H1 (cell line): ENCODE results near the gene METRNL. TPM values are rescaled to one million over a fixed set of nuclear protein-coding genes. Genes with fewer than 3 reads are reported as not detected.

Experiments used
- CTCF ChIA-PET: fragments of 300-600 bp; sonication (Branson Sonifier 250); formaldehyde crosslinking; loops from one replicate; lab custom pipeline; 2021; ENCODE audit not compliant: partially characterized antibody; lab: Charles Lee
- POLR2A ChIA-PET: fragments of 300-600 bp; sonication (Branson Sonifier 250); formaldehyde crosslinking; loops from one replicate; lab custom pipeline; 2021; ENCODE audit warnings: inconsistent platforms; ENCODE audit not compliant: partially characterized antibody; lab: Charles Lee
- DNase-seq, 2 experiments: peaks; one replicate each; pipeline versions ENCODE4 v3.0.0 to v3.0.0-alpha.2; 2010 to 2022; ENCODE audit warnings: low spot score in 2 of 2, low read depth in 1 of 2, mixed read lengths in 1 of 2
- FAIRE-seq: peaks from 2 replicates; lab custom pipeline; 2011; peaks lifted over from hg19 to GRCh38; lab: Jason Lieb, UNC
- H2AFZ ChIP-seq: 2 replicates; pipeline ENCODE4 v1.8.1; 2012; ENCODE audit warnings: low read length, inconsistent platforms
- H2AK5ac ChIP-seq: 2 replicates; pipeline ENCODE4 v1.6.1; 2013; ENCODE audit warnings: low read depth, low read length
- H2BK120ac ChIP-seq: replicated peaks from 2 replicates; pipeline ENCODE3; 2013; ENCODE audit warnings: low read depth, low read length, inconsistent platforms
- H2BK12ac ChIP-seq: 2 replicates; pipeline ENCODE4 v1.6.1; 2013; ENCODE audit warnings: low read depth, low read length
- H2BK15ac ChIP-seq: 2 replicates; pipeline ENCODE4 v1.6.1; 2013; ENCODE audit warnings: low read length
- H2BK20ac ChIP-seq: 2 replicates; pipeline ENCODE4 v1.6.1; 2013; ENCODE audit warnings: low read length
- H2BK5ac ChIP-seq: 2 replicates; pipeline ENCODE4 v1.6.1; 2013; ENCODE audit warnings: low read depth, low read length
- H3K14ac ChIP-seq: 2 replicates; pipeline ENCODE4 v1.6.1; 2013; ENCODE audit warnings: inconsistent platforms; ENCODE audit not compliant: insufficient read length
- H3K18ac ChIP-seq: 2 replicates; pipeline ENCODE4 v1.6.1; 2013; ENCODE audit warnings: low read length; ENCODE audit errors: extremely low read depth
- H3K23ac ChIP-seq: 2 replicates; pipeline ENCODE4 v1.6.1; 2013; ENCODE audit warnings: inconsistent platforms; ENCODE audit not compliant: insufficient read length
- H3K23me2 ChIP-seq: 2 replicates; pipeline ENCODE4 v1.6.1; 2013; ENCODE audit warnings: low read depth, low read length
- H3K27ac ChIP-seq: 2 replicates; pipeline ENCODE4 v1.6.1; 2011; ENCODE audit warnings: low read depth, low read length, inconsistent platforms
- H3K27me3 ChIP-seq, 4 experiments: replicated peaks in 1 of 4; 1 replicate in 1 of 4; 2 replicates in 3 of 4; pipeline versions ENCODE4 v1.6.1 to v1.8.1; 2011 to 2013; ENCODE audit warnings: low read length in 3 of 4, mild to moderate bottlenecking in 3 of 4, inconsistent platforms in 2 of 4, mixed read lengths in 2 of 4, moderate library complexity in 1 of 4; ENCODE audit not compliant: control insufficient read depth in 3 of 4, insufficient read depth in 3 of 4; ENCODE audit errors: extremely low read depth in 1 of 4
- H3K36me3 ChIP-seq, 4 experiments: 2 replicates each; pipeline versions ENCODE4 v1.6.1 to v1.8.1; 2011 to 2013; ENCODE audit warnings: mild to moderate bottlenecking in 4 of 4, low read length in 3 of 4, moderate library complexity in 2 of 4, control low read depth in 1 of 4, inconsistent platforms in 1 of 4; ENCODE audit not compliant: insufficient read depth in 4 of 4, control insufficient read depth in 2 of 4
- H3K4ac ChIP-seq: replicated peaks from 2 replicates; pipeline ENCODE3; 2013; ENCODE audit warnings: low read length, low read depth, mixed read lengths, inconsistent platforms; ENCODE audit not compliant: insufficient read length
- H3K4me1 ChIP-seq, 4 experiments: replicated peaks in 1 of 4; 1 replicate in 1 of 4; 2 replicates in 3 of 4; pipeline versions ENCODE4 v1.6.1 to v1.8.1; 2011 to 2013; ENCODE audit warnings: low read length in 3 of 4, inconsistent platforms in 2 of 4, mixed read lengths in 1 of 4; ENCODE audit not compliant: insufficient read depth in 4 of 4, control insufficient read depth in 3 of 4
- H3K4me2 ChIP-seq, 2 experiments: 2 replicates each; pipeline versions ENCODE4 v1.6.1 to v1.8.1; 2011 to 2013; ENCODE audit warnings: low read depth in 2 of 2, low read length in 2 of 2, control low read depth in 1 of 2, inconsistent platforms in 1 of 2, mild to moderate bottlenecking in 1 of 2; ENCODE audit not compliant: insufficient read depth in 1 of 2
- H3K4me3 ChIP-seq, 4 experiments: fragments of 200-600, 300-600 bp in 1 of 4; sonication (generic), shearing (Covaris generic), sonication (Bioruptor Twin) in 1 of 4; 2 replicates each; pipeline versions ENCODE4 v1.5.1 to v1.8.1; 2011 to 2016; ENCODE audit warnings: low read length in 4 of 4, low read depth in 3 of 4, control low read depth in 2 of 4, inconsistent platforms in 2 of 4, mild to moderate bottlenecking in 2 of 4, mixed read lengths in 1 of 4, moderate library complexity in 1 of 4; ENCODE audit not compliant: insufficient read depth in 2 of 4; ENCODE audit errors: extremely low read depth in 1 of 4
- H3K56ac ChIP-seq: replicated peaks from 2 replicates; pipeline ENCODE3; 2013; ENCODE audit warnings: low read depth, mild to moderate bottlenecking, mixed read lengths, low read length, inconsistent platforms; ENCODE audit not compliant: insufficient read length
- H3K79me1 ChIP-seq: 2 replicates; pipeline ENCODE4 v1.6.1; 2013; ENCODE audit warnings: low read depth, low read length, control low read depth
- H3K79me2 ChIP-seq, 2 experiments: 2 replicates each; pipeline versions ENCODE4 v1.6.1 to v1.8.1; 2012 to 2013; ENCODE audit warnings: low read length in 2 of 2, mild to moderate bottlenecking in 2 of 2, inconsistent platforms in 1 of 2; ENCODE audit not compliant: insufficient read depth in 2 of 2, control insufficient read depth in 1 of 2
- H3K9ac ChIP-seq, 4 experiments: replicated peaks in 1 of 4; 1 replicate in 1 of 4; 2 replicates in 3 of 4; pipeline versions ENCODE4 v1.6.1 to v1.8.1; 2011 to 2013; ENCODE audit warnings: low read depth in 3 of 4, low read length in 3 of 4, control low read depth in 2 of 4, mild to moderate bottlenecking in 2 of 4, moderate library complexity in 2 of 4, inconsistent platforms in 1 of 4; ENCODE audit errors: extremely low read depth in 1 of 4
- H3K9me3 ChIP-seq, 2 experiments: 2 replicates each; pipeline versions ENCODE4 v1.6.1 to v1.8.1; 2012 to 2013; ENCODE audit warnings: mild to moderate bottlenecking in 2 of 2, moderate library complexity in 2 of 2, control low read depth in 1 of 2, inconsistent platforms in 1 of 2, low read depth in 1 of 2, low read length in 1 of 2, mixed read lengths in 1 of 2; ENCODE audit not compliant: insufficient read depth in 2 of 2
- H4K20me1 ChIP-seq, 2 experiments: replicated peaks in 1 of 2; 2 replicates each; pipeline versions ENCODE3 to v1.8.1; 2011 to 2013; ENCODE audit warnings: inconsistent platforms in 2 of 2, low read length in 2 of 2, mild to moderate bottlenecking in 1 of 2; ENCODE audit not compliant: insufficient read depth in 2 of 2, control insufficient read depth in 1 of 2
- H4K5ac ChIP-seq: 2 replicates; pipeline ENCODE4 v1.6.1; 2013; ENCODE audit warnings: low read length, low read depth, mixed read lengths, inconsistent platforms; ENCODE audit not compliant: insufficient read length
- H4K8ac ChIP-seq: 2 replicates; pipeline ENCODE4 v1.8.0; 2013; ENCODE audit warnings: mild to moderate bottlenecking, moderate library complexity, low read length, inconsistent platforms; ENCODE audit not compliant: insufficient read depth; ENCODE audit errors: extremely low read depth
- H4K91ac ChIP-seq: replicated peaks from 2 replicates; pipeline ENCODE3; 2013; ENCODE audit warnings: low read length, mixed read lengths, inconsistent platforms; ENCODE audit not compliant: insufficient read length
- ATF2 ChIP-seq: IDR thresholded peaks from 2 replicates; pipeline ENCODE4 v1.6.1; 2012; ENCODE audit warnings: low read length, inconsistent platforms
- CBX8 ChIP-seq: fragments of 300-800, 300-1000 bp; sonication (generic); IDR thresholded peaks from 2 replicates; pipeline ENCODE4 v1.7.1; 2016; ENCODE audit warnings: low read depth, low read length, borderline replicate concordance
- CEBPB ChIP-seq: IDR thresholded peaks from 2 replicates; pipeline ENCODE4 v1.6.1; 2012; ENCODE audit warnings: low read depth, low read length
- GABPA ChIP-seq: IDR thresholded peaks from 2 replicates; pipeline ENCODE4 v1.6.1; 2011; ENCODE audit warnings: mild to moderate bottlenecking, low read length, moderate library complexity, borderline replicate concordance; ENCODE audit not compliant: insufficient read depth
- HDAC6 ChIP-seq: IDR thresholded peaks from one replicate; pipeline ENCODE4 v1.7.1; 2012; ENCODE audit warnings: low read depth, mild to moderate bottlenecking, inconsistent platforms, low read length, moderate library complexity
- PHF8 ChIP-seq: fragments of 200-600 bp; sonication (generic); conservative IDR thresholded peaks from 2 replicates; pipeline ENCODE4 v1.7.1; 2012; ENCODE audit warnings: low read depth, mild to moderate bottlenecking, inconsistent platforms, low read length, moderate library complexity
- POU5F1 ChIP-seq: IDR thresholded peaks from 2 replicates; pipeline ENCODE4 v1.6.1; 2011; ENCODE audit warnings: low read depth, mild to moderate bottlenecking, low read length, moderate library complexity
- RFX5 ChIP-seq: IDR thresholded peaks from 2 replicates; pipeline ENCODE4 v1.6.1; 2011; ENCODE audit warnings: low read depth, low read length, improper control_type of control experiment, borderline replicate concordance
- RNF2 ChIP-seq: fragments of 200-900, 300-1000 bp; sonication (generic); IDR thresholded peaks from 2 replicates; pipeline ENCODE4 v1.7.1; 2016; ENCODE audit warnings: borderline replicate concordance, low read depth, mild to moderate bottlenecking, antibody characterized with exemption, low read length; ENCODE audit not compliant: poor library complexity, severe bottlenecking; ENCODE audit errors: missing control alignments
- RXRA ChIP-seq: IDR thresholded peaks from 2 replicates; pipeline ENCODE4 v1.6.1; 2011; ENCODE audit warnings: low read depth, mild to moderate bottlenecking, low read length, moderate library complexity; ENCODE audit not compliant: insufficient read depth
- SP1 ChIP-seq: IDR thresholded peaks from 2 replicates; pipeline ENCODE4 v1.6.1; 2011; ENCODE audit warnings: low read depth, low read length
- TAF7 ChIP-seq: optimal IDR thresholded peaks from 2 replicates; pipeline ENCODE3; 2011; ENCODE audit warnings: low read depth, mild to moderate bottlenecking, inconsistent platforms, low read length, moderate library complexity, borderline replicate concordance
- WGBS, 2 experiments: shearing (Covaris generic) in 1 of 2; methylation state at CpG; one replicate each; pipeline versions ENCODE4 v1.1.6 to v1.1.7; 2013 to 2015; ENCODE audit warnings: low lambda C conversion rate in 2 of 2, mixed read lengths in 2 of 2, inconsistent platforms in 1 of 2, low coverage in 1 of 2, missing lambda C conversion rate in 1 of 2; ENCODE audit not compliant: insufficient replicate concordance in 2 of 2, insufficient coverage in 1 of 2, insufficient read length in 1 of 2; ENCODE audit errors: extremely low coverage in 1 of 2, missing lambda C conversion rate in 1 of 2; 5-methylcytosine and 5-hydroxymethylcytosine counted together
- polyA plus RNA-seq, 7 experiments: library from polyadenylated mRNA; depleted of rRNA in 3 of 7; stranded (reverse) in 5 of 7; unstranded in 2 of 7; fragments of >200 nt in 5 of 7; fragments of 200-250 nt in 2 of 7; gene quantifications; 1 replicate in 5 of 7; 2 replicates in 1 of 7; 4 replicates in 1 of 7; pipeline versions ENCODE4 v1.2.1 to v1.2.3, GENCODE V29; 2011 to 2013; ENCODE audit warnings: missing spikeins in 2 of 7, mixed read lengths in 2 of 7
- total RNA-seq: library from RNA; stranded (reverse); fragmentation: NEBNext Ultra II Directional; extraction: Animal tissue kit (Norgen Biotek cat#: 25700); gene quantifications from 2 replicates; pipeline ENCODE4 v1.2.1, GENCODE V29; 2021

Gene METRNL
- total and polyA plus RNA-seq, 2 of the 8 experiments (the other 6 are each of a cell fraction or from before 2014, with no cell fraction given) = 13.9 to 14.2 TPM

GRCh38 chr17:83116311-83116771 lies 36.9 kb downstream of the METRNL start:
- H3K36me3 ChIP-seq = no peaks in the 10 kb centered on the region
- H3K56ac ChIP-seq = no peak overlapping the region
- no peak overlapping the region for H4K8ac ChIP-seq
- peaks cover 0 to 8% (median 4%) of the 10 kb centered on the region in 4 experiments; a peak in 5 of 7 replicates for H3K27me3 ChIP-seq
- H2BK120ac ChIP-seq = no peak overlapping the region
- peaks cover 6 to 52% of the 10 kb centered on the region in 2 experiments; a peak in 3 of 4 replicates for H3K9me3 ChIP-seq
- no peaks in the 10 kb centered on the region for H3K79me1 ChIP-seq
- H2BK12ac ChIP-seq = no peak overlapping the region
- no peak overlapping the region for H3K4ac ChIP-seq
- H3K79me2 ChIP-seq = no peaks in the 10 kb centered on the region
- no peak overlapping the region for H4K91ac ChIP-seq
- peaks cover 0 to 5% (median 0%) of the 10 kb centered on the region in 4 experiments; a peak in 1 of 7 replicates for H3K4me1 ChIP-seq
- H3K23ac ChIP-seq = no peak overlapping the region
- H4K20me1 ChIP-seq = no peaks in the 10 kb centered on the region
- POLR2A ChIA-PET = no interaction called here
- DNase-seq (no peak), FAIRE-seq (no peak)
- no peak overlapping the region for H4K5ac ChIP-seq
- H3K4me3 ChIP-seq = no peak overlapping the region
- no peak overlapping the region for H3K27ac ChIP-seq
- CTCF ChIA-PET = interaction anchor here (1.2 to 3.7 kb wide), 3 partner anchors 9 to 153 kb away, joined by 3 to 18 read pairs (median 4); no protein-coding TSS in a partner anchor
- no peaks in the 10 kb centered on the region for H3K23me2 ChIP-seq
- no peak overlapping the region for H3K14ac ChIP-seq
- H3K18ac ChIP-seq = no peak overlapping the region
- H2AFZ ChIP-seq = no peak overlapping the region
- H2BK15ac ChIP-seq = no peak overlapping the region
- TF ChIP-seq HDAC6 (no peak), GABPA (no peak), ATF2 (no peak), RXRA (no peak), POU5F1 (no peak), SP1 (no peak), TAF7 (no peak), CBX8 (no peak), RNF2 (no peak), PHF8 (no peak), CEBPB (no peak), RFX5 (no peak)
- no peak overlapping the region for H3K4me2 ChIP-seq
- H2BK20ac ChIP-seq = no peak overlapping the region
- H2BK5ac ChIP-seq = no peak overlapping the region
- H3K9ac ChIP-seq = no peak overlapping the region
- H2AK5ac ChIP-seq = no peak overlapping the region
- WGBS, 2 experiments = 84% methylated on average over 23 of the region's 23 CpGs; no CpG with 5 or more reads in 1 of the 2 experiments
